DMS53 treated with DMSO at 0.1 percent for 48 hours (cell line): Measurements from ENCODE around the gene NAA25.
"Not testable (repeated sequence)": the region's sequence is repeated elsewhere in the genome, so short reads cannot be mapped to it uniquely, and the experiment has no call there.

ENCODE experiments used
- DNase-seq: peaks from one replicate; lab custom pipeline; 2025; ENCODE audit not compliant: unreplicated experiment; lab: John Stamatoyannopoulos, UW

Gene NAA25

GRCh38 chr12:112116232-112117060 is 7.9 kb upstream of the NAA25 start:
- no peak for DNase-seq

- DNase-seq: no peak
Observed at GRCh38 chr12:112115259-112116045, 6.9 kb upstream of the NAA25 start.

GRCh38 chr12:112112409-112113133 is 4.0 kb upstream of the NAA25 start:
- DNase-seq: no peak

GRCh38 chr12:112111931-112112330 is 3.3 kb upstream of the NAA25 start:
- DNase-seq: no peak

- not testable (repeated sequence) for DNase-seq
Observed at GRCh38 chr12:112110787-112111662, 2.4 kb upstream of the NAA25 start.

GRCh38 chr12:112107306-112108201 is 1.0 kb downstream of the NAA25 start:
- DNase-seq: no peak

- DNase-seq: no peak
Observed at GRCh38 chr12:112105891-112106290, 2.7 kb downstream of the NAA25 start.

GRCh38 chr12:112103758-112104503 is 4.7 kb downstream of the NAA25 start:
- DNase-seq: no peak

- DNase-seq: not testable (repeated sequence)
Observed at GRCh38 chr12:112102746-112103145, 5.8 kb downstream of the NAA25 start.

- DNase-seq: no peak
Observed at GRCh38 chr12:112102127-112102526, 6.5 kb downstream of the NAA25 start.

- not testable (repeated sequence) for DNase-seq
Observed at GRCh38 chr12:112100500-112100899, 8.1 kb downstream of the NAA25 start.

GRCh38 chr12:112097641-112098040 is 10.9 kb downstream of the NAA25 start:
- DNase-seq: no peak

GRCh38 chr12:112096667-112097066 is 11.9 kb downstream of the NAA25 start:
- DNase-seq: no peak

GRCh38 chr12:112096070-112096469 is 12.5 kb downstream of the NAA25 start:
- DNase-seq: no peak

GRCh38 chr12:112091563-112091962 is 17.0 kb downstream of the NAA25 start:
- DNase-seq: no peak

GRCh38 chr12:112087851-112088250 is 20.7 kb downstream of the NAA25 start:
- no peak for DNase-seq

GRCh38 chr12:112087055-112087850 is 21.3 kb downstream of the NAA25 start:
- no peak for DNase-seq

- DNase-seq: no peak
Observed at GRCh38 chr12:112066566-112066965, 42.0 kb downstream of the NAA25 start.
